PC-9 (cell line): ENCODE data around the gene ARHGEF28. TPM values are rescaled to one million over a fixed set of nuclear protein-coding genes. Genes with fewer than 3 reads are reported as not detected.

Experiments
- BruUV-seq: library from RNA; stranded (reverse); fragments of 400-500 nt; replicated peaks from 2 replicates; lab custom pipeline; 2021; lab: Mats Ljungman, UMichigan
- CTCF ChIA-PET: fragments of 300-600 bp; sonication (Branson Sonifier 250); formaldehyde crosslinking; loops from one replicate; lab custom pipeline; 2022; ENCODE audit warnings: antibody characterized with exemption; lab: Charles Lee
- POLR2A ChIA-PET: fragments of 300-600 bp; sonication (Branson Sonifier 250); formaldehyde crosslinking; loops from one replicate; lab custom pipeline; 2022; ENCODE audit warnings: antibody characterized with exemption; ENCODE audit not compliant: unreplicated experiment; lab: Charles Lee
- DNase-seq, 2 experiments: peaks; one replicate each; pipeline versions ENCODE4 v3.0.0 to v3.0.0-alpha.2; 2015 to 2022; ENCODE audit warnings: mixed read lengths in 1 of 2
- H2AFZ ChIP-seq: fragments of 200-600 bp; sonication (generic); 2 replicates; pipeline ENCODE4 v1.8.1; 2017; ENCODE audit warnings: antibody characterized with exemption
- H3F3A ChIP-seq: fragments of 200-600 bp; sonication (generic); 2 replicates; pipeline ENCODE4 v1.8.1; 2017; ENCODE audit warnings: antibody characterized with exemption, mild to moderate bottlenecking, low read depth; ENCODE audit not compliant: insufficient read depth
- H3K27ac ChIP-seq: fragments of 200-600 bp; sonication (generic); 2 replicates; pipeline ENCODE4 v1.6.1; 2016; ENCODE audit warnings: mixed run types
- H3K27me3 ChIP-seq: fragments of 200-600 bp; sonication (generic); 2 replicates; pipeline ENCODE4 v1.6.1; 2016; ENCODE audit warnings: low read depth, mixed run types; ENCODE audit not compliant: insufficient read depth
- H3K36me3 ChIP-seq: fragments of 200-600 bp; sonication (generic); 2 replicates; pipeline ENCODE4 v1.6.1; 2016; ENCODE audit warnings: low read depth, mixed run types
- H3K4me1 ChIP-seq: fragments of 200-600 bp; sonication (generic); replicated peaks from 2 replicates; pipeline ENCODE4 v1.6.1; 2016; ENCODE audit warnings: mixed run types; ENCODE audit not compliant: insufficient read depth
- H3K4me2 ChIP-seq: fragments of 200-600 bp; sonication (generic); 2 replicates; pipeline ENCODE4 v1.6.1; 2017; ENCODE audit warnings: mixed run types
- H3K4me3 ChIP-seq: fragments of 200-600 bp; sonication (generic); 2 replicates; pipeline ENCODE4 v1.6.1; 2016; ENCODE audit warnings: mixed run types
- H3K79me2 ChIP-seq: fragments of 200-600 bp; sonication (generic); 2 replicates; pipeline ENCODE4 v1.6.1; 2017; ENCODE audit warnings: low read depth, mixed run types
- H3K9me2 ChIP-seq: fragments of 200-600 bp; sonication (generic); 2 replicates; pipeline ENCODE4 v1.8.1; 2017; ENCODE audit warnings: mild to moderate bottlenecking; ENCODE audit not compliant: insufficient read depth
- H3K9me3 ChIP-seq: fragments of 200-600 bp; sonication (generic); 2 replicates; pipeline ENCODE4 v1.8.1; 2016; ENCODE audit warnings: low read depth; ENCODE audit not compliant: insufficient read depth
- H4K20me1 ChIP-seq: fragments of 200-600 bp; sonication (generic); 2 replicates; pipeline ENCODE4 v1.8.1; 2017; ENCODE audit not compliant: insufficient read depth
- EZH2 ChIP-seq: fragments of 200-600 bp; sonication (generic); IDR thresholded peaks from 2 replicates; pipeline ENCODE4 v1.8.0; 2017; ENCODE audit warnings: antibody characterized with exemption, low read depth
- intact Hi-C: fragments of 100-400 bp; cut with micrococcal nuclease; formaldehyde crosslinking; loops from one replicate; pipeline ENCODE4 v1.10.0; 2022; ENCODE audit not compliant: unreplicated experiment
- total RNA-seq: library from RNA; stranded (reverse); gene quantifications from 2 replicates; pipeline ENCODE4 v1.2.3, GENCODE V29; 2021
- TF ChIP-seq, protein P1 (sequence below): fragments of 200-600 bp; sonication (generic); conservative IDR thresholded peaks from 2 replicates; pipeline ENCODE4 v1.6.1; 2017; ENCODE audit warnings: mixed run types, antibody characterized with exemption, mild to moderate bottlenecking, moderate library complexity

Gene ARHGEF28
- total RNA-seq, 1 experiment from 2014 or later: 77.5 TPM

DNA sequence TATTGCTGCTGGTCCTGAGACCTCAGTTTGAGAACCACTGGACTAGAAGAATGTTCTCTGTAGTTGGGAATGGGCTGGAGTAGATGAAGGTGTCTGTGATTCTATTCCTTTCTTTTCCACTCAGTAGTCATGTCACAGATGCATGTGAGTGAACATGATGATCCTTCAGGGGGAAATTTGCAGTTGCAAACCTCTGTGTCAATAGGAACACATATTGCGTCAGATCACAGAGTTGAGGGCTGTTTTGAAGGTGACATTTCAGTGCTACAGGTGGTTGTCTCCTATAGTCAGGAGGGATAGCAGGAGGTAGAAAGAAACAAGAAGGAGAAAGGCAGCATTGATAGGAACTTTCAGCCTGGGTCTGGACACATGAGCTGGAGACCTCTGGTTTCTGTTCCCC lies 239.3 kb downstream of the ARHGEF28 start:
- no peak overlapping the region for H3K4me3 ChIP-seq
- H3F3A ChIP-seq: peaks cover 3% of the 10 kb centered on the region; the same call in 1 of the 2 replicates
- H3K9me2 ChIP-seq: no peaks in the 10 kb centered on the region
- no peaks in the 10 kb centered on the region for H3K27me3 ChIP-seq
- no peak for DNase-seq
- H3K4me2 ChIP-seq: no peak overlapping the region
- intact Hi-C loops: no loop called here
- POLR2A ChIA-PET: no interaction called here
- no peak overlapping the region for H2AFZ ChIP-seq
- no TSS peak for BruUV-seq
- H4K20me1 ChIP-seq: no peaks in the 10 kb centered on the region
- TF ChIP-seq, protein P1, sequence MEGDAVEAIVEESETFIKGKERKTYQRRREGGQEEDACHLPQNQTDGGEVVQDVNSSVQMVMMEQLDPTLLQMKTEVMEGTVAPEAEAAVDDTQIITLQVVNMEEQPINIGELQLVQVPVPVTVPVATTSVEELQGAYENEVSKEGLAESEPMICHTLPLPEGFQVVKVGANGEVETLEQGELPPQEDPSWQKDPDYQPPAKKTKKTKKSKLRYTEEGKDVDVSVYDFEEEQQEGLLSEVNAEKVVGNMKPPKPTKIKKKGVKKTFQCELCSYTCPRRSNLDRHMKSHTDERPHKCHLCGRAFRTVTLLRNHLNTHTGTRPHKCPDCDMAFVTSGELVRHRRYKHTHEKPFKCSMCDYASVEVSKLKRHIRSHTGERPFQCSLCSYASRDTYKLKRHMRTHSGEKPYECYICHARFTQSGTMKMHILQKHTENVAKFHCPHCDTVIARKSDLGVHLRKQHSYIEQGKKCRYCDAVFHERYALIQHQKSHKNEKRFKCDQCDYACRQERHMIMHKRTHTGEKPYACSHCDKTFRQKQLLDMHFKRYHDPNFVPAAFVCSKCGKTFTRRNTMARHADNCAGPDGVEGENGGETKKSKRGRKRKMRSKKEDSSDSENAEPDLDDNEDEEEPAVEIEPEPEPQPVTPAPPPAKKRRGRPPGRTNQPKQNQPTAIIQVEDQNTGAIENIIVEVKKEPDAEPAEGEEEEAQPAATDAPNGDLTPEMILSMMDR: no peak
- TF ChIP-seq EZH2: no peak
- H3K79me2 ChIP-seq: no peaks in the 10 kb centered on the region
- H3K27ac ChIP-seq: no peak overlapping the region
- H3K9me3 ChIP-seq: no peaks in the 10 kb centered on the region
- H3K4me1 ChIP-seq: no peaks in the 10 kb centered on the region; the same call in 1 of the 2 replicates
- CTCF ChIA-PET: no interaction called here
- peaks cover 42% of the 10 kb centered on the region for H3K36me3 ChIP-seq

DNA sequence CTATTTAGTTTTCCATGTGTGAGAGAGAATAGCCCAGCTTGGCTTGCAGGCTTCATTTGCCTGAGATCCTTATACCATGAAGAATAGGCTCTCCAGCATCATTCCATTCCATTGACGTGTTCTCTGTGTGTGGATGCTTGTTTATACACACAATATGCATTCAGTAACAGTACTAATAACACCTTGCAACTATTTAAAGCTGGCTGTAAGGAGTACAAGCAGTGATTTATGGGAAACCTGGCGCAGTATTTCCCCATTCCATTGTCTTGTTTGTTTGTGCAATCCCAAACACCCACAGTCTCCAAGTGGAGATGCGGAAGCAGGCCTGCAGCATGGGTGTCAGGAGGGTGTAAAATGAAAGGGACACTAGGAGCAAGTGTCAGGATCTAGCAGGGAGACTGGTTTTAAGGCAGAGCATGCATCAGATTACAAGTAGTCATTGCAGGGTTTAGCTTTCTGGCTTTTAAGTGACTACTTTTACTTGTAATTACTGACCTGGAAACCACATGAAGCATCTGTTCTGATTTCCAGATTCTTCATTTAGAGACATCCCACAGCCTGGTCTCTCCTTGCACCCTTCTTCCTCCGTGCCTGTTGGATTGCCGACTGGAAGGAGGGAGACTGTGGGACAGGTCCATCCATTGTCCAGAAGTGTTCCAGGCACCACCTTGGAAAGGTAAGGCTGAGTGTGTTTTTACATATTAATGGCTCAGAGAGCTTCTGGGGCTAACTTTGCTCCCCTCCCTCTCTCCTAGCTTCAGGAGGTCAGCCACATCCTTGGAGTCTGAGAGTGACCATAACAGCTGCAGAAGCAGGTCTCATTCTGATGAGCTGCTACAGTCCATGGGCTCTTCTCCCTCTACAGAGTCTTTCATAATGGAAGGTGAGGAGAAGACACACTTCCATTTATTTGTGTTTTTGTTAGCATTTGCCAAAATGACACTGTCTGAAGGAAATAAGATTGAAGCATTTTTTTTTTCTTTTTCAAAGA lies 241.6 kb downstream of the ARHGEF28 start:
- Histone ChIP-seq H4K20me1 (no peaks in the 10 kb centered on the region), H3K27me3 (no peaks in the 10 kb centered on the region), H3K4me3 (no peak overlapping the region), H3K9me3 (no peaks in the 10 kb centered on the region), H3K79me2 (no peaks in the 10 kb centered on the region), H3F3A (peaks cover 3% of the 10 kb centered on the region; the same call in 1 of the 2 replicates), H3K4me1 (no peaks in the 10 kb centered on the region), H3K9me2 (no peaks in the 10 kb centered on the region), H3K27ac (no peak overlapping the region), H3K36me3 (peaks cover 45% of the 10 kb centered on the region), H2AFZ (no peak overlapping the region), H3K4me2 (no peak overlapping the region)
- ChIA-PET CTCF (no interaction called here), POLR2A (no interaction called here)
- no peak for DNase-seq
- intact Hi-C loops: no loop called here
- BruUV-seq: no TSS peak
- no peak for TF ChIP-seq EZH2
- TF ChIP-seq, protein P1: no peak

DNA sequence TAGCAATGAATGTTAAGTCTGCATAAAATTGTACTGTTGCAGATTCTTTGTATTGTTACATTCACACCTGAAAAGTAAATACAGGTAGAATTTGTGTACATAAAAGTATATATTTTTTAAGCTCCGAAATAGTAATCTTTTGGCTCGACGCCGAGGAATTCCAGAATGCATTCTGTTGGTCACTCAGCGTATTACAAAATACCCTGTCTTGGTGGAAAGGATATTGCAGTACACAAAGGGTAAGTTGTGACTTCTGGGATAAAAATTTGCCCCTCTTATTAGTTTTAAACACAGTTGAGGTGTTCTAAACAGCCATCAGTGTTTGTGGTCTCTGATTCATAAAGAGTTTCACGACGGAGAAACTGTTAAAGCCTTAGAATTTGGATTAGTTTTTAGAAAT lies 257.6 kb downstream of the ARHGEF28 start:
- H3K27me3 ChIP-seq: no peaks in the 10 kb centered on the region
- H3K4me3 ChIP-seq: no peak overlapping the region
- H3K79me2 ChIP-seq: no peaks in the 10 kb centered on the region
- H3K9me3 ChIP-seq: no peaks in the 10 kb centered on the region
- no peak overlapping the region for H3K27ac ChIP-seq
- no peak overlapping the region for H2AFZ ChIP-seq
- H3F3A ChIP-seq: no peaks in the 10 kb centered on the region; the same call in 1 of the 2 replicates
- no peaks in the 10 kb centered on the region for H3K4me1 ChIP-seq
- no peaks in the 10 kb centered on the region for H3K9me2 ChIP-seq
- DNase-seq: no peak
- BruUV-seq: no TSS peak
- peaks cover 1% of the 10 kb centered on the region for H3K36me3 ChIP-seq
- TF ChIP-seq EZH2: no peak
- TF ChIP-seq, protein P1: no peak
- CTCF ChIA-PET: no interaction called here
- H3K4me2 ChIP-seq: no peak overlapping the region
- intact Hi-C loops: no loop called here
- POLR2A ChIA-PET: no interaction called here
- no peaks in the 10 kb centered on the region; the same call in 1 of the 2 replicates for H4K20me1 ChIP-seq
